Caco-2 (cell line): ENCODE measurements around the gene VKORC1. TPM values are rescaled to one million over a fixed set of nuclear protein-coding genes. Genes with fewer than 3 reads are reported as not detected.
A peak's percentile ranks its signal among the peaks of the same experiment; 100 is the strongest.

Experiments used
- BruUV-seq: library from RNA; stranded (reverse); fragments of 400-500 nt; replicated peaks from 2 replicates; lab custom pipeline; 2021; lab: Mats Ljungman, UMichigan
- CTCF ChIA-PET: fragments of 300-600 bp; sonication (Branson Sonifier 250); formaldehyde crosslinking; loops from one replicate; lab custom pipeline; 2022; ENCODE audit warnings: antibody characterized with exemption; lab: Charles Lee
- POLR2A ChIA-PET: fragments of 300-600 bp; sonication (Branson Sonifier 250); formaldehyde crosslinking; loops from one replicate; lab custom pipeline; 2022; ENCODE audit warnings: antibody characterized with exemption; lab: Charles Lee
- DNase-seq, 2 experiments: peaks; one replicate each; pipeline versions ENCODE4 v3.0.0 to v3.0.0-alpha.2; 2020 to 2022
- H3K27me3 ChIP-seq: replicated peaks from 2 replicates; pipeline ENCODE4 v1.6.0; 2011; ENCODE audit warnings: low read length; ENCODE audit not compliant: control insufficient read depth, insufficient read depth
- H3K36me3 ChIP-seq: 2 replicates; pipeline ENCODE4 v1.5.1; 2011; ENCODE audit warnings: low read length; ENCODE audit not compliant: control insufficient read depth, insufficient read depth
- H3K4me1 ChIP-seq: fragments of 250-450 bp; sonication (Bioruptor Pico); 2 replicates; pipeline ENCODE4 v1.5.1; 2020; ENCODE audit warnings: mild to moderate bottlenecking
- H3K4me3 ChIP-seq: 2 replicates; pipeline ENCODE4 v1.5.1; 2011; ENCODE audit warnings: low read depth, mild to moderate bottlenecking, control low read depth, low read length
- H3K9me3 ChIP-seq: fragments of 250-450 bp; sonication (Bioruptor Pico); 2 replicates; pipeline ENCODE4 v1.5.1; 2020; ENCODE audit warnings: mild to moderate bottlenecking, moderate library complexity
- H3K27ac Mint-ChIP-seq: one replicate; pipeline ENCODE4 v1.8.0; 2022; ENCODE audit warnings: mixed read lengths; ENCODE audit not compliant: unreplicated experiment
- H3K27me3 Mint-ChIP-seq: one replicate; pipeline ENCODE4 v1.8.0; 2022; ENCODE audit warnings: mixed read lengths; ENCODE audit not compliant: insufficient read depth, unreplicated experiment
- H3K36me3 Mint-ChIP-seq: one replicate; pipeline ENCODE4 v1.8.0; 2022; ENCODE audit warnings: mild to moderate bottlenecking, mixed read lengths; ENCODE audit not compliant: insufficient read depth, unreplicated experiment
- H3K4me1 Mint-ChIP-seq: one replicate; pipeline ENCODE4 v1.8.0; 2022; ENCODE audit warnings: low read depth, mixed read lengths; ENCODE audit not compliant: unreplicated experiment
- H3K4me3 Mint-ChIP-seq: one replicate; pipeline ENCODE4 v1.8.0; 2022; ENCODE audit warnings: mild to moderate bottlenecking, moderate library complexity, mixed read lengths; ENCODE audit not compliant: unreplicated experiment
- H3K9me3 Mint-ChIP-seq: one replicate; pipeline ENCODE4 v1.8.0; 2022; ENCODE audit warnings: mixed read lengths; ENCODE audit not compliant: unreplicated experiment
- intact Hi-C: fragments of 100-400 bp; cut with micrococcal nuclease; formaldehyde crosslinking; loops from one replicate; pipeline ENCODE4 v1.10.0; 2022; ENCODE audit not compliant: unreplicated experiment
- total RNA-seq: library from RNA; stranded (reverse); gene quantifications from 2 replicates; pipeline ENCODE4 v1.2.3, GENCODE V29; 2022
- TF ChIP-seq, protein P1 (sequence below), 2 experiments: fragments of 200-600 bp in 1 of 2; IDR thresholded peaks; 1 replicate in 1 of 2; 2 replicates in 1 of 2; pipeline versions ENCODE4 v1.5.1 to v1.8.0; 2011 to 2022; ENCODE audit warnings: antibody characterized with exemption in 1 of 2, control low read depth in 1 of 2, inconsistent platforms in 1 of 2, low read depth in 1 of 2, low read length in 1 of 2, mild to moderate bottlenecking in 1 of 2, moderate library complexity in 1 of 2; ENCODE audit not compliant: insufficient read depth in 1 of 2, severe bottlenecking in 1 of 2, unreplicated experiment in 1 of 2

VKORC1 gene
- total RNA-seq, 1 experiment from 2014 or later: 61.3 TPM

GRCh38 chr16:31134625-31135534 is 40.3 kb upstream of the VKORC1 start:
- TSS peak; percentile 62 for BruUV-seq
- Histone ChIP-seq H3K4me1 (peaks cover 83% of the 10 kb centered on the region), H3K4me3 (peak overlapping the region; percentile 78), H3K36me3 (peaks cover 6% of the 10 kb centered on the region), H3K27me3 (no peaks in the 10 kb centered on the region), H3K9me3 (no peaks in the 10 kb centered on the region)
- TF ChIP-seq, protein P1, sequence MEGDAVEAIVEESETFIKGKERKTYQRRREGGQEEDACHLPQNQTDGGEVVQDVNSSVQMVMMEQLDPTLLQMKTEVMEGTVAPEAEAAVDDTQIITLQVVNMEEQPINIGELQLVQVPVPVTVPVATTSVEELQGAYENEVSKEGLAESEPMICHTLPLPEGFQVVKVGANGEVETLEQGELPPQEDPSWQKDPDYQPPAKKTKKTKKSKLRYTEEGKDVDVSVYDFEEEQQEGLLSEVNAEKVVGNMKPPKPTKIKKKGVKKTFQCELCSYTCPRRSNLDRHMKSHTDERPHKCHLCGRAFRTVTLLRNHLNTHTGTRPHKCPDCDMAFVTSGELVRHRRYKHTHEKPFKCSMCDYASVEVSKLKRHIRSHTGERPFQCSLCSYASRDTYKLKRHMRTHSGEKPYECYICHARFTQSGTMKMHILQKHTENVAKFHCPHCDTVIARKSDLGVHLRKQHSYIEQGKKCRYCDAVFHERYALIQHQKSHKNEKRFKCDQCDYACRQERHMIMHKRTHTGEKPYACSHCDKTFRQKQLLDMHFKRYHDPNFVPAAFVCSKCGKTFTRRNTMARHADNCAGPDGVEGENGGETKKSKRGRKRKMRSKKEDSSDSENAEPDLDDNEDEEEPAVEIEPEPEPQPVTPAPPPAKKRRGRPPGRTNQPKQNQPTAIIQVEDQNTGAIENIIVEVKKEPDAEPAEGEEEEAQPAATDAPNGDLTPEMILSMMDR (IDR thresholded peaks at IDR 0.05; ENCODE audit: insufficient read depth in 1 of 2, low read depth in 1 of 2, low read length in 1 of 2, severe bottlenecking in 1 of 2, unreplicated experiment in 1 of 2): no peak
- CTCF ChIA-PET: interaction anchor here (0.5 to 2.1 kb wide), 5 partner anchors 8 to 451 kb away, joined by 3 to 12 read pairs (median 3); partner anchors contain the start of gene KAT8
- peaks cover 65% of the 10 kb centered on the region for H3K36me3 Mint-ChIP-seq
- H3K9me3 Mint-ChIP-seq: no peaks in the 10 kb centered on the region
- peak overlapping the region; percentile 75 for H3K27ac Mint-ChIP-seq
- intact Hi-C loops: loop anchor here (1.0 to 10.0 kb wide), 2 partner anchors 18 to 320 kb away; partner anchors contain the start of genes ARMC5 and KAT8
- POLR2A ChIA-PET: interaction anchor here (0.6 to 3.7 kb wide), 3 partner anchors 17 to 61 kb away, joined by 3 to 52 read pairs (median 4); partner anchors contain the start of genes KAT8, ZNF646 and ZNF668
- H3K27me3 Mint-ChIP-seq: no peaks in the 10 kb centered on the region
- peak overlapping the region; percentile 76 for H3K4me3 Mint-ChIP-seq
- peaks cover 51% of the 10 kb centered on the region for H3K4me1 Mint-ChIP-seq
- peak; percentile 67 to 72 for DNase-seq

DNA sequence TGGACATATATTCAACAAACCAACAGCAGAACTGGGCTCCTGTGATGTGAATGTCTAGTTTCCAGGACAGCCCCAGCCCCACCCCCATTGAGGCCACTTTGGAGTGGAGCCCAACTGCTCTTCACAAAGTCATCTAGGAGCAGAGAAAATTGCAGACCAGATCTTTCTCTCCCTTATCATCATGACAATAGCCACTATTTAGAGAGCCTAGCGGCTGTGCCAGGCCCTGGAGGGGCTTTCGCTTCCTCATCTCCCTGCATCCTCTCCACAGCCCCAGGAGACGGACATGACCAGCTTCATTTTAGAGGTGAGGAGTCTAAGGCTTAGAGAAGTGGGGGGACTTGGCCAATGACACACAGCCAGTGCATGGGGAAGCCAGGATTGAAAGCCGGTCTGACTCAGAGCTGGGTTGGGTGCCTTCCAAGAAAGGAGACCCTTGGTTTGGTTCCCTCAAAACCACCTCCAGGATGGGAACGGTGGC is 39.5 kb upstream of the VKORC1 start:
- H3K27me3 Mint-ChIP-seq: no peaks in the 10 kb centered on the region
- TF ChIP-seq, protein P1 (IDR thresholded peaks at IDR 0.05; ENCODE audit: insufficient read depth in 1 of 2, low read depth in 1 of 2, low read length in 1 of 2, severe bottlenecking in 1 of 2, unreplicated experiment in 1 of 2): no peak
- BruUV-seq: no TSS peak
- peak overlapping the region; percentile 75 for H3K27ac Mint-ChIP-seq
- CTCF ChIA-PET: interaction anchor here (0.8 to 2.1 kb wide), 4 partner anchors 8 to 199 kb away, joined by 3 to 12 read pairs (median 3); partner anchors contain the start of gene KAT8
- POLR2A ChIA-PET: interaction anchor here (3.7 kb wide), 1 partner anchor 17 kb away, joined by 52 read pairs; the partner anchor contains the start of gene KAT8
- Histone ChIP-seq H3K4me3 (peak overlapping the region; percentile 78), H3K36me3 (peaks cover 6% of the 10 kb centered on the region), H3K27me3 (no peaks in the 10 kb centered on the region), H3K9me3 (no peaks in the 10 kb centered on the region), H3K4me1 (peaks cover 76% of the 10 kb centered on the region)
- peaks cover 63% of the 10 kb centered on the region for H3K36me3 Mint-ChIP-seq
- peaks cover 51% of the 10 kb centered on the region for H3K4me1 Mint-ChIP-seq
- intact Hi-C loops: loop anchor here (10.0 kb wide), 1 partner anchor 321 kb away; the partner anchor contains the start of gene ARMC5
- no peak for DNase-seq
- peak overlapping the region; percentile 76 for H3K4me3 Mint-ChIP-seq
- H3K9me3 Mint-ChIP-seq: no peaks in the 10 kb centered on the region

GRCh38 chr16:31133046-31133501 is 38.5 kb upstream of the VKORC1 start:
- H3K4me1 Mint-ChIP-seq: peaks cover 45% of the 10 kb centered on the region
- Histone ChIP-seq H3K4me1 (peaks cover 65% of the 10 kb centered on the region), H3K9me3 (no peaks in the 10 kb centered on the region), H3K4me3 (0 out of 2 replicates have a peak overlapping the region, but pooled peaks have one; percentile 78), H3K27me3 (no peaks in the 10 kb centered on the region), H3K36me3 (peaks cover 6% of the 10 kb centered on the region)
- DNase-seq: no peak
- peak overlapping the region; percentile 75 for H3K27ac Mint-ChIP-seq
- TF ChIP-seq, protein P1 (IDR thresholded peaks at IDR 0.05; ENCODE audit: insufficient read depth in 1 of 2, low read depth in 1 of 2, low read length in 1 of 2, severe bottlenecking in 1 of 2, unreplicated experiment in 1 of 2): no peak
- H3K36me3 Mint-ChIP-seq: peaks cover 56% of the 10 kb centered on the region
- POLR2A ChIA-PET: no interaction called here
- H3K4me3 Mint-ChIP-seq: peak overlapping the region; percentile 76
- no TSS peak for BruUV-seq
- CTCF ChIA-PET: no interaction called here
- intact Hi-C loops: loop anchor here (10.0 kb wide), 1 partner anchor 322 kb away; the partner anchor contains the start of gene ARMC5
- H3K27me3 Mint-ChIP-seq: no peaks in the 10 kb centered on the region
- H3K9me3 Mint-ChIP-seq: no peaks in the 10 kb centered on the region
